ENCODE data around the gene FRMD6. TPM values are rescaled to one million over a fixed set of nuclear protein-coding genes. Genes with fewer than 3 reads are reported as not detected.
"Not testable (repeated sequence)": the region's sequence is repeated elsewhere in the genome, so short reads cannot be mapped to it uniquely, and the experiment has no call there.

The FRMD6 gene
- total RNA-seq, 2 experiments from 2014 or later = 2.1 TPM

GRCh38 chr14:51751611-51752345 lies 100.1 kb downstream of the FRMD6 start:
- CTCF ChIA-PET = interaction anchor here (1.4 to 1.7 kb wide), 2 partner anchors 14 to 28 kb away, joined by 3 to 6 read pairs; no protein-coding TSS in a partner anchor
- POLR2A ChIA-PET = not testable (repeated sequence)

DNA sequence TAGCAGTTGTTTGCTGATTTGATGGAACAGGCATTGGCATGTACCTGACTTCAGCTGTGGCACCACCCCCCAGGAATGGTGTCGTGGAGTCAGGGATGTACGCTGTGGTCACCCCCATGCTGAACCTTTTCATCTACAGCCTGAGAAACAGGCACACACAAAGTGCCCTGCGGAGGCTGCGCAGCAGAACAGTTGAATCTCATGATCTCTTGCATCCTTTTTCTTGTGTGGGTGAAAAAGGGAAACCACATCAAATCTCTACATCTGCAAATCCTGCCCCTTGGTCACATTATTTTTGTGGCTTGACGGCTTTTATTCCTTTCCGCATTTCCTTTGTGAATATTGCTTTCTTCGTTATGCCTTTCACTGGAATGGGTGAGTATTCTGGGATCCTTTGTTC lies 106.0 kb downstream of the FRMD6 start:
- CTCF ChIA-PET, POLR2A ChIA-PET: not testable (repeated sequence)

GRCh38 chr14:51759950-51760349 lies 108.2 kb downstream of the FRMD6 start:
- ChIA-PET POLR2A (no interaction called here), CTCF (no interaction called here)

DNA sequence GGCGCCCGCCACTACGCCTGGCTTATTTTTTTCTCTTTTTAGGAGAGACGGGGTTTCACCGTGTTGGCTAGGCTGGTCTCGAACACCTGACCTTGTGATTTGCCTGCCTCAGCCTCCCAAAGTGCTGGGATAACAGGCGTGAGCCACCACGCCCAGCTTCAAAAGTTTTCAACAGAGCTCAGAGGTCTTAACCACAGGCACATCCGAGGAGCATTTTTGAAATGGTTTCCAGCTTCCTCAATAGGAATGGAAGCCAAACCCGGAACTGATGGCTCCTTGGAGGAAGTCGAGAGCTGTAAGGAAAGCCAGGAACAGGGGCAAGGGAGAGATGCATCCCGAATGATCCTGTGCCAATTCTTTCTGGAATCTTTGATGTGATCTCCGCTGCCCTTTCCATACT lies 114.0 kb downstream of the FRMD6 start:
- CTCF ChIA-PET, POLR2A ChIA-PET: not testable (repeated sequence)

DNA sequence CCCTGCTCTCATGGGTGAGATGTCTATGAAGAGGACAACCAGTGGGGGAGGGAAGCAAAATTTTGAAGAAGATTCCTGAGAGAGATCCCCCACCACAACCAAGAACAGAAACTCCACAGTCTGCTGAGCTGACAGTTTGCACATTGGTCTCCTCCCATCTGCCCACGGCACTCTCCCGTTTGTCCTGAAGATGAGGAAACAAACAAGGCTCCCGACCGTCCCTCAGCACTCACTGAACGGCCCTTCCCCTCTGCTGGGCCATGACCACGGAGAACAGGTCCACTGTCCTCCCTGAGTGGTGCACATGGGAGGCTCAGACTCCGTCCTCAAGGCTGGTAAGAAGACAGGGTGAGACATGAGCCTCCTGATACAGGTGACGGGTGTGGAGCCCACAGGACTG lies 114.9 kb downstream of the FRMD6 start:
- CTCF ChIA-PET, POLR2A ChIA-PET: not testable (repeated sequence)

DNA sequence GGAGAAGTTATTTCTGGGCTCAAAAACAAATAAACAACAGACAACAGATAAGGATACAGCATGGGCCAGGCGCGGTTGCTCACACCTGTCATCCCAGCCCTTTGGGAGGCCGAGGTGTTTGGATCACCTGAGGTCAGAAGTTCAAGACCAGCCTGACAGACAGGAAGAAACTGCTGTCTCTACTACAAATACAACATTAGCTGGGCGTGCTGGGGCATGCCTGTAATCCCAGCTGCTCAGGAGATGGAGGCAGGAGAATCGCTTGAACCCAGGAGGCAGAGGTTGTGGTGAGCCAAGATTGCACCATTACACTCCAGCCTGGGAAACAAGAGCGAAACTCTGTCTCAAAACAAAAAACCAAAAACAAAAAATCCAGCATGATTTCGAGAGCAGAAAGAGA lies 117.6 kb downstream of the FRMD6 start:
- POLR2A ChIA-PET, CTCF ChIA-PET: not testable (repeated sequence)

DNA sequence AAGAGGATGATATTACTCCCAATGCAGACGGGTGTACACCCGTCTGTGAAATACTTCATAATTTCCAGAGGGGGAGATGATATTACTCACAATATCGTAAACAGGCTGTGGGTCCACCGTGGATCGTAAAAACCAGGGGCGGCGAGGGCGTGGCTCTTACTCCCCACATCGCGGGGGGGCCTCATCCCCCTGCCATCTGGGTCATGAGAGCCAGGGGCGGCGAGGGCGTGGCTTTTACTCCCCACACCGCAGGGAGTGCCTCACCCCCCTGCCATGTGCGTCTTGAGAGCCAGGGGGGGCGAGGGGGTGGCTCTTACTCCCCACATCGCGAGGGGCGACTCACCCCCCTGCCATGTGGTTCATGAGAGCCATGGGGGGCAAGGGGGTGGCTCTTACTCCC lies 122.5 kb downstream of the FRMD6 start:
- ChIA-PET POLR2A (no interaction called here), CTCF (no interaction called here)

- POLR2A ChIA-PET = no interaction called here
- CTCF ChIA-PET = interaction anchor here (1.1 to 1.9 kb wide), 5 partner anchors 51 to 493 kb away, joined by 3 to 8 read pairs (median 5); no protein-coding TSS in a partner anchor
These were observed 124.6 kb downstream of the FRMD6 start for GRCh38 chr14:51776102-51776894.

- ChIA-PET POLR2A (no interaction called here), CTCF (interaction anchor here (0.5 to 2.0 kb wide), 15 partner anchors 9 to 687 kb away, joined by 3 to 6 read pairs (median 4); no protein-coding TSS in a partner anchor)
These were observed 128.4 kb downstream of the FRMD6 start for GRCh38 chr14:51780006-51780692.

Other genes starting within 250 kb of the FRMD6 start
- gene GNG2, start 208.7 kb downstream of the FRMD6 start, total RNA-seq = 100 to 1,000 TPM; 108 to 110 TPM

All from activated CD8-positive, alpha-beta memory T cell treated with anti-CD3 and anti-CD28 coated beads for 36 hours (primary cell).